Measurements from ENCODE around the gene FCRL1. TPM values are rescaled to one million over a fixed set of nuclear protein-coding genes. Genes with fewer than 3 reads are reported as not detected.

FCRL1 gene
- total RNA-seq, 1 experiment from 2014 or later: not detected

DNA sequence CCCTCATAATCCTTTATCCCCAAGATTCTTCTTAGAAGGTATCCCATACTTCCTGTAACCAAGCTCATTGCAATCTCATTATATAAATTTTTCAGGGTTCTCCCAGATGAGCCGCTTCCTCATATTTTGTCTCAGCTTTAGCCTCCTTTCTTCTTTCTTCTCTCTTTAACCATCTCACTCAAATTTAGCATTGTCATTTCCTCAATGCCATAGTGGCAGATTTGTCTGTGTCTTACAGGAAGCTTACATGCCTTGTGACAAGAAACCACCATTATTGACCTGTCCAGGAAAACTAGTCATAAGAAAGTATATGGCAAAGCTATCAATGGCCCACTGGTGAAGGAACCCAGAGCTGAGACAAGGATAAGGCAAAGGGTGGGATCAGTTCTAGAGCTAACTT is 37.0 kb downstream of the FCRL1 start:
- H3K27ac ChIP-seq (ENCODE audit: low read length): no peak overlapping the region
- ChIA-PET POLR2A (no interaction called here), CTCF (no interaction called here)
- intact Hi-C loops (cut with micrococcal nuclease; ENCODE audit: unreplicated experiment) (no loop called here), in situ Hi-C loops (cut with HindIII; ENCODE audit: low pct_unique_long_range_greater_than_20kb, low sequenced_read_pairs) (no loop called here)
- no peak for TF ChIP-seq POLR2AphosphoS5 (IDR thresholded peaks at IDR 0.05; ENCODE audit: low read depth, low read length)
- no peak for TF ChIP-seq TCF7L2 (IDR thresholded peaks at IDR 0.05; ENCODE audit: low read depth, low read length)
- no peak for TF ChIP-seq CTCF (IDR thresholded peaks at IDR 0.05)
- no TSS peak for BruUV-seq (replicated peaks)
- no peak overlapping the region for H3K4me3 ChIP-seq (ENCODE audit: low read depth in 2 of 2, low read length in 2 of 2)
- no peaks in the 10 kb centered on the region for H3K36me3 ChIP-seq (ENCODE audit: control insufficient read depth, insufficient read depth, low read length)
- H3K9me3 ChIP-seq (ENCODE audit: control insufficient read depth, insufficient read depth, low read depth, low read length): no peaks in the 10 kb centered on the region
- no peak for ATAC-seq
- H3K4me1 ChIP-seq (ENCODE audit: control insufficient read depth, insufficient read depth, low read length): no peaks in the 10 kb centered on the region
- H3K27me3 ChIP-seq (ENCODE audit: control insufficient read depth, insufficient read depth, low read length): no peaks in the 10 kb centered on the region
- no peak for DNase-seq (ENCODE audit: low read depth, low spot score)

- intact Hi-C loops (cut with micrococcal nuclease; ENCODE audit: unreplicated experiment) (no loop called here), in situ Hi-C loops (cut with HindIII; ENCODE audit: low pct_unique_long_range_greater_than_20kb, low sequenced_read_pairs) (no loop called here)
- Histone ChIP-seq H3K4me3 (ENCODE audit: low read depth in 2 of 2, low read length in 2 of 2) (no peak overlapping the region), H3K36me3 (ENCODE audit: control insufficient read depth, insufficient read depth, low read length) (no peaks in the 10 kb centered on the region), H3K4me1 (ENCODE audit: control insufficient read depth, insufficient read depth, low read length) (no peaks in the 10 kb centered on the region), H3K9me3 (ENCODE audit: control insufficient read depth, insufficient read depth, low read depth, low read length) (no peaks in the 10 kb centered on the region), H3K27ac (ENCODE audit: low read length) (no peak overlapping the region), H3K27me3 (ENCODE audit: control insufficient read depth, insufficient read depth, low read length) (no peaks in the 10 kb centered on the region)
- ChIA-PET POLR2A (interaction anchor here (0.5 kb wide), 1 partner anchor 342 kb away, joined by 3 read pairs; no protein-coding TSS in a partner anchor), CTCF (no interaction called here)
- TF ChIP-seq, protein P1, sequence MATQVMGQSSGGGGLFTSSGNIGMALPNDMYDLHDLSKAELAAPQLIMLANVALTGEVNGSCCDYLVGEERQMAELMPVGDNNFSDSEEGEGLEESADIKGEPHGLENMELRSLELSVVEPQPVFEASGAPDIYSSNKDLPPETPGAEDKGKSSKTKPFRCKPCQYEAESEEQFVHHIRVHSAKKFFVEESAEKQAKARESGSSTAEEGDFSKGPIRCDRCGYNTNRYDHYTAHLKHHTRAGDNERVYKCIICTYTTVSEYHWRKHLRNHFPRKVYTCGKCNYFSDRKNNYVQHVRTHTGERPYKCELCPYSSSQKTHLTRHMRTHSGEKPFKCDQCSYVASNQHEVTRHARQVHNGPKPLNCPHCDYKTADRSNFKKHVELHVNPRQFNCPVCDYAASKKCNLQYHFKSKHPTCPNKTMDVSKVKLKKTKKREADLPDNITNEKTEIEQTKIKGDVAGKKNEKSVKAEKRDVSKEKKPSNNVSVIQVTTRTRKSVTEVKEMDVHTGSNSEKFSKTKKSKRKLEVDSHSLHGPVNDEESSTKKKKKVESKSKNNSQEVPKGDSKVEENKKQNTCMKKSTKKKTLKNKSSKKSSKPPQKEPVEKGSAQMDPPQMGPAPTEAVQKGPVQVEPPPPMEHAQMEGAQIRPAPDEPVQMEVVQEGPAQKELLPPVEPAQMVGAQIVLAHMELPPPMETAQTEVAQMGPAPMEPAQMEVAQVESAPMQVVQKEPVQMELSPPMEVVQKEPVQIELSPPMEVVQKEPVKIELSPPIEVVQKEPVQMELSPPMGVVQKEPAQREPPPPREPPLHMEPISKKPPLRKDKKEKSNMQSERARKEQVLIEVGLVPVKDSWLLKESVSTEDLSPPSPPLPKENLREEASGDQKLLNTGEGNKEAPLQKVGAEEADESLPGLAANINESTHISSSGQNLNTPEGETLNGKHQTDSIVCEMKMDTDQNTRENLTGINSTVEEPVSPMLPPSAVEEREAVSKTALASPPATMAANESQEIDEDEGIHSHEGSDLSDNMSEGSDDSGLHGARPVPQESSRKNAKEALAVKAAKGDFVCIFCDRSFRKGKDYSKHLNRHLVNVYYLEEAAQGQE (IDR thresholded peaks at IDR 0.05; ENCODE audit: insufficient read depth in 1 of 2, low read depth in 2 of 2, low read length in 1 of 2): no peak
- no peak for TF ChIP-seq SIN3A (IDR thresholded peaks at IDR 0.05; ENCODE audit: borderline replicate concordance, insufficient read depth, low read depth, low read length)
- TF ChIP-seq CTCF (IDR thresholded peaks at IDR 0.05): no peak
- no peak for TF ChIP-seq TCF7L2 (IDR thresholded peaks at IDR 0.05; ENCODE audit: low read depth, low read length)
- no peak for TF ChIP-seq POLR2AphosphoS5 (IDR thresholded peaks at IDR 0.05; ENCODE audit: low read depth, low read length)
- ATAC-seq (no peak), DNase-seq (ENCODE audit: low read depth, low spot score) (no peak)
- no TSS peak for BruUV-seq (replicated peaks)
Measured at GRCh38 chr1:157781048-157781447, 38.9 kb downstream of the FCRL1 start.

Measured in Panc1 (cell line).